Ovary (tissue), 9 donors: ENCODE results near the gene SMU1. TPM values are rescaled to one million over a fixed set of nuclear protein-coding genes. Genes with fewer than 3 reads are reported as not detected.

Experiments used
- DNase-seq, 5 donors: peaks; one replicate each; pipeline ENCODE4 v3.0.0-alpha.2; 2019 to 2020
- H3K27ac ChIP-seq, 2 donors: fragments of 200-600 bp; one replicate each; pipeline versions ENCODE4 v1.5.1 to v1.8.0; 2019 to 2022
- H3K27me3 ChIP-seq: fragments of 200-600 bp; one replicate; pipeline ENCODE4 v1.8.0; 2022
- H3K36me3 ChIP-seq: fragments of 200-600 bp; sonication (generic); one replicate; pipeline ENCODE4 v1.5.1; 2019
- H3K4me1 ChIP-seq: one replicate; pipeline ENCODE4 v1.8.1; 2013; ENCODE audit warnings: mild to moderate bottlenecking, moderate library complexity; ENCODE audit not compliant: insufficient read depth
- H3K4me3 ChIP-seq: fragments of 200-600 bp; sonication (generic); one replicate; pipeline ENCODE4 v1.5.1; 2017
- H3K9me3 ChIP-seq, 2 donors: fragments of 200-600 bp in 1 of 2; sonication (generic) in 1 of 2; one replicate each; pipeline versions ENCODE4 v1.5.1 to v1.8.1; 2013 to 2019; ENCODE audit warnings: mild to moderate bottlenecking in 1 of 2, moderate library complexity in 1 of 2
- CTCF ChIP-seq, 3 donors: fragments of 450-650 bp in 2 of 3; fragments of 200-600 bp in 1 of 3; IDR thresholded peaks; one replicate each; pipeline versions ENCODE4 v1.5.1 to v1.8.0; 2016 to 2022; ENCODE audit warnings: antibody characterized with exemption in 3 of 3, mild to moderate bottlenecking in 1 of 3
- EP300 ChIP-seq: sonication (generic); formaldehyde crosslinking; IDR thresholded peaks from one replicate; pipeline ENCODE4 v1.6.1; 2017; ENCODE audit warnings: antibody characterized with exemption
- POLR2A ChIP-seq: fragments of 450-650 bp; IDR thresholded peaks from one replicate; pipeline ENCODE4 v1.6.1; 2017; ENCODE audit warnings: antibody characterized with exemption, mild to moderate bottlenecking, moderate library complexity
- WGBS, 3 donors: extraction: QIAGEN DNeasy Blood & Tissue Kit in 1 of 3; methylation state at CpG; one replicate each; pipeline versions ENCODE4 v1.1.5 to v1.1.7; 2013 to 2017; 5-methylcytosine and 5-hydroxymethylcytosine counted together
- intact Hi-C, 4 donors: fragments of 100-400 bp; cut with DNase I; formaldehyde crosslinking; loops; one replicate each; pipeline versions ENCODE4 v1.11.0 to v1.15.1; 2022 to 2023
- polyA plus RNA-seq, 2 donors: library from polyadenylated mRNA; stranded (reverse); fragments of 200-250 nt in 1 of 2; fragments of 350-450 nt in 1 of 2; fragmentation: Illumina TruSeq in 1 of 2; extraction: RNeasy Lipid Tissue Mini Kit (QIAGEN cat#74804) in 1 of 2; gene quantifications; one replicate each; pipeline ENCODE4 v1.2.3, GENCODE V29; 2013 to 2014
- total RNA-seq, 7 donors: library from RNA; depleted of rRNA in 2 of 7; stranded (reverse); fragments of >200 nt in 2 of 7; fragmentation: NEBNext Ultra II Directional in 3 of 7; extraction: Animal tissue kit (Norgen Biotek cat#: 25700) in 3 of 7; gene quantifications; one replicate each; pipeline versions ENCODE4 v1.1.0 to v1.2.4, GENCODE V29; 2016 to 2023
- donor health status: DM: no; HTN: no; CAD: no; lungs with moderate emphysema.
- donor health status: DM: no; HTN: no; CAD: no.
- donor health status: Bipolar disorder and iron deficiency.
- donor health status: DM: yes; HTN: yes; CAD: no.
- donor health status: DM: no; HTN: no; CAD: no.
- donor health status: DM: yes; HTN: yes; CAD: no.

The SMU1 gene
- total and polyA plus RNA-seq, 9 donors, result 12.2 to 28.6 (median 24.2) TPM

- Histone ChIP-seq H3K36me3 (no peaks in the 10 kb centered on the region), H3K27me3 (no peaks in the 10 kb centered on the region), H3K4me1 (peaks cover 8% of the 10 kb centered on the region), H3K4me3 (no peak overlapping the region), H3K27ac (no peak overlapping the region), H3K9me3 (no peaks in the 10 kb centered on the region)
- no peak for DNase-seq
- intact Hi-C loops, result no loop called here
- 82 to 88% (median 84%) methylated on average over 5 of the region's 5 CpGs for WGBS, 3 donors
- TF ChIP-seq CTCF (IDR thresholded peaks at IDR 0.05) (no peak), POLR2A (no peak), EP300 (no peak)
Measured at GRCh38 chr9:33111631-33112030, 35.2 kb upstream of the SMU1 start.

GRCh38 chr9:33110686-33111085 is 34.2 kb upstream of the SMU1 start:
- intact Hi-C loops, result no loop called here
- Histone ChIP-seq H3K27ac (no peak overlapping the region), H3K9me3 (no peaks in the 10 kb centered on the region), H3K4me3 (no peak overlapping the region), H3K4me1 (peaks cover 8% of the 10 kb centered on the region), H3K27me3 (no peaks in the 10 kb centered on the region), H3K36me3 (no peaks in the 10 kb centered on the region)
- no peak for TF ChIP-seq POLR2A
- no peak for TF ChIP-seq CTCF (IDR thresholded peaks at IDR 0.05)
- TF ChIP-seq EP300, result no peak
- WGBS, 3 donors, result 92 to 97% (median 96%) methylated on average over 5 of the region's 5 CpGs
- no peak for DNase-seq

- Histone ChIP-seq H3K9me3 (no peaks in the 10 kb centered on the region), H3K36me3 (no peaks in the 10 kb centered on the region), H3K4me3 (no peak overlapping the region), H3K27me3 (no peaks in the 10 kb centered on the region), H3K4me1 (peaks cover 8% of the 10 kb centered on the region), H3K27ac (no peak overlapping the region)
- DNase-seq, result no peak
- intact Hi-C loops, result no loop called here
- TF ChIP-seq CTCF (IDR thresholded peaks at IDR 0.05), result no peak
- no peak for TF ChIP-seq EP300
- TF ChIP-seq POLR2A, result no peak
- WGBS, 3 donors, result 79 to 88% (median 83%) methylated on average over 1 of the region's 1 CpG
Measured at GRCh38 chr9:33109850-33110595, 33.5 kb upstream of the SMU1 start.

- Histone ChIP-seq H3K4me3 (no peak overlapping the region), H3K36me3 (no peaks in the 10 kb centered on the region), H3K27ac (no peak overlapping the region), H3K9me3 (no peaks in the 10 kb centered on the region), H3K4me1 (peaks cover 8% of the 10 kb centered on the region), H3K27me3 (no peaks in the 10 kb centered on the region)
- 68 to 74% (median 70%) methylated on average over 3 of the region's 3 CpGs for WGBS, 3 donors
- DNase-seq, result no peak
- intact Hi-C loops, result no loop called here
- TF ChIP-seq EP300, result no peak
- TF ChIP-seq CTCF (IDR thresholded peaks at IDR 0.05), result no peak
- TF ChIP-seq POLR2A, result no peak
Measured at GRCh38 chr9:33109097-33109496, 32.6 kb upstream of the SMU1 start.
